Thyroid gland (tissue), 4 donors: Measurements from ENCODE around the gene IL18BP. TPM values are rescaled to one million over a fixed set of nuclear protein-coding genes. Genes with fewer than 3 reads are reported as not detected.
A peak's percentile ranks its signal among the peaks of the same experiment; 100 is the strongest.

Source experiments
- DNase-seq, 2 donors: peaks; one replicate each; pipeline ENCODE4 v3.0.0-alpha.2; 2019
- H3K27ac ChIP-seq, 3 donors: fragments of 200-600 bp; sonication (generic); 1 replicate in 2 of 3; 2 replicates in 1 of 3; pipeline ENCODE4 v1.5.1; 2016 to 2019; ENCODE audit warnings: mild to moderate bottlenecking in 1 of 3, moderate library complexity in 1 of 3
- H3K27me3 ChIP-seq: fragments of 200-600 bp; sonication (generic); one replicate; pipeline ENCODE4 v1.5.1; 2019
- H3K36me3 ChIP-seq, 2 donors: fragments of 200-600 bp; sonication (generic); one replicate each; pipeline ENCODE4 v1.5.1; 2016 to 2019
- H3K4me1 ChIP-seq, 2 donors: fragments of 200-600 bp; sonication (generic); one replicate each; pipeline ENCODE4 v1.5.1; 2017 to 2019
- H3K4me3 ChIP-seq, 3 donors: fragments of 200-600 bp; sonication (generic); replicated peaks in 1 of 3; 1 replicate in 2 of 3; 2 replicates in 1 of 3; pipeline ENCODE4 v1.5.1; 2016; ENCODE audit warnings: mild to moderate bottlenecking in 1 of 3
- H3K9me3 ChIP-seq: fragments of 200-600 bp; sonication (generic); one replicate; pipeline ENCODE4 v1.5.1; 2017
- POLR2A ChIP-seq, 2 donors: fragments of 450-650 bp; IDR thresholded peaks; one replicate each; pipeline ENCODE4 v1.6.1; 2017; ENCODE audit warnings: antibody characterized with exemption in 2 of 2, mild to moderate bottlenecking in 2 of 2, moderate library complexity in 1 of 2
- WGBS, 2 donors: methylation state at CpG; one replicate each; pipeline ENCODE4 v1.1.5; 2017; 5-methylcytosine and 5-hydroxymethylcytosine counted together
- intact Hi-C: fragments of 100-400 bp; cut with DNase I; formaldehyde crosslinking; loops from one replicate; pipeline ENCODE4 v1.15.1; 2023
- total RNA-seq, 4 donors: library from RNA; depleted of rRNA; stranded (reverse); fragments of >200 nt; gene quantifications; one replicate each; pipeline ENCODE4 v1.2.3, GENCODE V29; 2016
- TF ChIP-seq, protein P1 (sequence below), 6 experiments: fragments of 200-600 bp in 3 of 6; fragments of 450-650 bp in 3 of 6; sonication (generic) in 3 of 6; IDR thresholded peaks; one replicate each; pipeline ENCODE4 v1.5.1; 2016 to 2019; ENCODE audit warnings: antibody characterized with exemption in 6 of 6, mild to moderate bottlenecking in 2 of 6, inconsistent platforms in 1 of 6, moderate library complexity in 1 of 6

Gene IL18BP
- total RNA-seq, 4 donors from 2014 or later = 7.6 to 12.1 (median 9.5) TPM

DNA sequence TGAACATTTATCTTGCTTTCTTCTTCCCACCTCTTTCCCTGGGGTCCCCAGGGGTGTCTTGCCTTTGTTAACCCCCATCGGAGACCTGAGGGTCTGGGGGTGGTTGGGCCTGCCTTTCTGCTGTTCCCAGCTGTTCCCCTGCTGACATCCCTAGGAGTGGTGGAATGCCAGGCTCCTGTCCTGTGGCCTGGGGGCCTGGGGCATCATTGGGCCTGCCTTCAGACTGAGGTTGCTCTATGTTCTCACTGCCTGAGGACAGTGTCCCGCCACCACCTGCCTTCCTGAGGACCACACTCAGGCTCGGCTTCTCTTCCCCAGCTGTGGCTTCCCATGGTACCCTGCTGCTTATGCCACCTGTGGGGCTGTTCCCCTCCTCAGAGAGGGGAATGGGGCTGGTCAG is 1.1 kb upstream of the IL18BP start:
- intact Hi-C loops = no loop called here
- H3K27ac ChIP-seq = no peak overlapping the region

DNA sequence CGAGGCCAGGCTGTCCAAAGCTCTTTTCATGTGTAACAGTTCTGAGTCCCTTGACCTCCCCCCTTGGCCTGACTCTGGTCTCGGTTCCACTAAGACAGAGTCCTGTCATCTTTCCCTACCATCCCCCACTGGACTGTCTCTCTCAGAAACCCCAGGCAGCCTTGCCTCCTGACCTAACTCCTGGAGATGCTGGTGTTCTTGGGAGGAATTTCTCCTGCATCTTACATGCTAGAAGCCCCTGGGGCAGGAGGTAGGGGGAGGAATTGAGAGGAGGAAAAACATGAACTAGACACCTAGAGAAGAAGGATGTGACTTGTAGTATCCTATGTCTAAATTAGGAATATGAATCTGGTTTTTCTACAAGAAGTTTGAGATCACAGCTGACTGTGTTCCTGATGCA is 648 bp upstream of the IL18BP start:
- Histone ChIP-seq H3K9me3 (no peaks in the 10 kb centered on the region), H3K27ac (no peak overlapping the region), H3K27me3 (no peaks in the 10 kb centered on the region), H3K4me3 (no peak overlapping the region), H3K4me1 (peaks cover 0 to 11% of the 10 kb centered on the region in 2 donors), H3K36me3 (peaks cover 5 to 7% of the 10 kb centered on the region in 2 donors)
- intact Hi-C loops = no loop called here
- DNase-seq = no peak
- 84 to 96% methylated on average over 2 of the region's 2 CpGs for WGBS, 2 donors
- TF ChIP-seq POLR2A (IDR thresholded peaks at IDR 0.05) = no peak
- TF ChIP-seq, protein P1, sequence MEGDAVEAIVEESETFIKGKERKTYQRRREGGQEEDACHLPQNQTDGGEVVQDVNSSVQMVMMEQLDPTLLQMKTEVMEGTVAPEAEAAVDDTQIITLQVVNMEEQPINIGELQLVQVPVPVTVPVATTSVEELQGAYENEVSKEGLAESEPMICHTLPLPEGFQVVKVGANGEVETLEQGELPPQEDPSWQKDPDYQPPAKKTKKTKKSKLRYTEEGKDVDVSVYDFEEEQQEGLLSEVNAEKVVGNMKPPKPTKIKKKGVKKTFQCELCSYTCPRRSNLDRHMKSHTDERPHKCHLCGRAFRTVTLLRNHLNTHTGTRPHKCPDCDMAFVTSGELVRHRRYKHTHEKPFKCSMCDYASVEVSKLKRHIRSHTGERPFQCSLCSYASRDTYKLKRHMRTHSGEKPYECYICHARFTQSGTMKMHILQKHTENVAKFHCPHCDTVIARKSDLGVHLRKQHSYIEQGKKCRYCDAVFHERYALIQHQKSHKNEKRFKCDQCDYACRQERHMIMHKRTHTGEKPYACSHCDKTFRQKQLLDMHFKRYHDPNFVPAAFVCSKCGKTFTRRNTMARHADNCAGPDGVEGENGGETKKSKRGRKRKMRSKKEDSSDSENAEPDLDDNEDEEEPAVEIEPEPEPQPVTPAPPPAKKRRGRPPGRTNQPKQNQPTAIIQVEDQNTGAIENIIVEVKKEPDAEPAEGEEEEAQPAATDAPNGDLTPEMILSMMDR (IDR thresholded peaks at IDR 0.05) = no peak

More for the DNA sequence above, 1.1 kb upstream of the IL18BP start:
- no peaks in the 10 kb centered on the region for H3K9me3 ChIP-seq
- TF ChIP-seq POLR2A (IDR thresholded peaks at IDR 0.05) = no peak
- TF ChIP-seq, protein P1 (IDR thresholded peaks at IDR 0.05) = no peak
- no peaks in the 10 kb centered on the region for H3K27me3 ChIP-seq
- peaks cover 0 to 11% of the 10 kb centered on the region in 2 donors for H3K4me1 ChIP-seq
- H3K4me3 ChIP-seq = no peak overlapping the region
- WGBS, 2 donors = 94 to 100% methylated on average over 1 to 3 of the region's 3 CpGs
- peaks cover under 1 to 2% of the 10 kb centered on the region in 2 donors for H3K36me3 ChIP-seq
- no peak for DNase-seq

DNA sequence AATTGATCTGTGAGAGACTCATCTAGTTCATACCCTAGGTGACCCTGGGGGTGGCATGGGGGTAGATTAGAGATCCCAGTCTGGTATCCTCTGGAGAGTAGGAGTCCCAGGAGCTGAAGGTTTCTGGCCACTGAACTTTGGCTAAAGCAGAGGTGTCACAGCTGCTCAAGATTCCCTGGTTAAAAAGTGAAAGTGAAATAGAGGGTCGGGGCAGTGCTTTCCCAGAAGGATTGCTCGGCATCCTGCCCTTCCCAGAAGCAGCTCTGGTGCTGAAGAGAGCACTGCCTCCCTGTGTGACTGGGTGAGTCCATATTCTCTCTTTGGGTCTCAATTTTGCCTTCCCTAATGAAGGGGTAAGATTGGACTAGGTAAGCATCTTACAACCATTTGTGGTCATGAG is 653 bp downstream of the IL18BP start:
- Histone ChIP-seq H3K27me3 (no peaks in the 10 kb centered on the region), H3K27ac (peak overlapping the region; percentile 33 to 62 (median 58)), H3K36me3 (peaks cover 18 to 20% of the 10 kb centered on the region in 2 donors), H3K4me1 (peaks cover 0 to 11% of the 10 kb centered on the region in 2 donors), H3K4me3 (no peak overlapping the region), H3K9me3 (no peaks in the 10 kb centered on the region)
- WGBS, 2 donors = 12 to 31% methylated on average over 2 of the region's 2 CpGs
- no peak for TF ChIP-seq POLR2A (IDR thresholded peaks at IDR 0.05)
- TF ChIP-seq, protein P1 (IDR thresholded peaks at IDR 0.05) = no peak
- intact Hi-C loops = no loop called here
- DNase-seq = peak in 1 of 2 donors; percentile 43

DNA sequence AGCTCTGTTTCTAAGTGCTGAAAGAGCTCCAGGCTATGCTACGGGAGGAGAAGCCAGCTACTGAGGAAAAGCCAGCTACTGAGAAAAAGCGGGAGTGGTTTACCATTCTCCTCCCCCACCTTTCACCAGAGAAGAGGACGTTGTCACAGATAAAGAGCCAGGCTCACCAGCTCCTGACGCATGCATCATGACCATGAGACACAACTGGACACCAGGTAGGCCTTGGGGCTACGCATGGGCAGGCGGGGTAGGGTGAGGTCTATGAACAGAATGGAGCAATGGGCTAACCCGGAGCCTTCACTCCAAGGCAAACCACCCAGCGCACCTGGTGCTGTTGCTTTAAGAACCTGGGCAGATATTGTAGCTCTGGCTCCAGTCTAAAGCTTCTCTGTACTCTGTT is 1.1 kb downstream of the IL18BP start:
- Histone ChIP-seq H3K4me3 (no peak overlapping the region), H3K27me3 (no peaks in the 10 kb centered on the region), H3K36me3 (peaks cover 22 to 25% of the 10 kb centered on the region in 2 donors), H3K9me3 (no peaks in the 10 kb centered on the region), H3K4me1 (peaks cover 0 to 11% of the 10 kb centered on the region in 2 donors), H3K27ac (peak overlapping the region; percentile 33 to 62 (median 58))
- TF ChIP-seq, protein P1 (IDR thresholded peaks at IDR 0.05) = no peak
- no peak for TF ChIP-seq POLR2A (IDR thresholded peaks at IDR 0.05)
- intact Hi-C loops = no loop called here
- WGBS, 2 donors = 73 to 79% methylated on average over 7 to 8 of the region's 8 CpGs
- DNase-seq = no peak

DNA sequence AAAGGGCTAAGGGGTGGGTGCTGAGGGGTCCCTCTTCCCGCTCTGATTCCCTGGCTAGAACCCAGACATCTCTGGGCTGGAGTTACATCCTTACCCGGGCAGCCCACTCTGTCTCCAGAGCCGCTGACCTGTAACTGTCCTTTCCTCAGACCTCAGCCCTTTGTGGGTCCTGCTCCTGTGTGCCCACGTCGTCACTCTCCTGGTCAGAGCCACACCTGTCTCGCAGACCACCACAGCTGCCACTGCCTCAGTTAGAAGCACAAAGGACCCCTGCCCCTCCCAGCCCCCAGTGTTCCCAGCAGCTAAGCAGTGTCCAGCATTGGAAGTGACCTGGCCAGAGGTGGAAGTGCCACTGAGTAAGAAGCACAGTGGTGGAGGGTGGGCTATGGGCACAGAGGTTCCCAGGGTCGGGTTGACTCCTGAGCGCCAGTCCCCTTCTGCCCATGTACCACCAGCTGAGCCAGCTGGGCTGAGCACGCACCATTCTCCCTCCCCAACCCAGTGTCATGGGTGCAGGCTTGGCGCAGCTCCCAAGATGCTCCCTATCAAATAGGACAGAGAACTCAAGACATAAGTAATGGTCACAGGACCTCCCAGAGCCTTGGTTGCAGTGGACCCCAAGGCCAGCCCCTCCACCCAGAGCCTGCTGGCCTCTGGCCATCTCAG is 1.6 kb downstream of the IL18BP start:
- intact Hi-C loops = no loop called here
- WGBS, 2 donors = 86 to 92% methylated on average over 8 to 9 of the region's 10 CpGs
- DNase-seq = no peak
- Histone ChIP-seq H3K9me3 (no peaks in the 10 kb centered on the region), H3K4me3 (no peak overlapping the region), H3K36me3 (peaks cover 28 to 30% of the 10 kb centered on the region in 2 donors), H3K4me1 (peaks cover 0 to 11% of the 10 kb centered on the region in 2 donors), H3K27me3 (no peaks in the 10 kb centered on the region), H3K27ac (peak overlapping the region in 2 of 3 donors; percentile 58 to 62)
- no peak for TF ChIP-seq POLR2A (IDR thresholded peaks at IDR 0.05)
- TF ChIP-seq, protein P1 (IDR thresholded peaks at IDR 0.05) = no peak
